Ureter (tissue), 1 donor: ENCODE results near the gene SEMA3D. TPM values are rescaled to one million over a fixed set of nuclear protein-coding genes. Genes with fewer than 3 reads are reported as not detected.

Experiments
- DNase-seq: peaks from one replicate; pipeline ENCODE4 v3.0.0-alpha.2; 2020; ENCODE audit warnings: low spot score
- total RNA-seq: library from RNA; stranded (reverse); gene quantifications from one replicate; pipeline ENCODE4 v1.2.4, GENCODE V29; 2023
- donor health status: DM: yes; HTN: yes; CAD: no.

The SEMA3D gene
- total RNA-seq, 1 donor from 2014 or later, result 32.8 TPM

- DNase-seq, result no peak
Observed at GRCh38 chr7:85079434-85079833, 107.4 kb downstream of the SEMA3D start.

GRCh38 chr7:85078181-85078580 is 108.7 kb downstream of the SEMA3D start:
- DNase-seq, result no peak

- no peak for DNase-seq
Observed at GRCh38 chr7:85075864-85076263, 111.0 kb downstream of the SEMA3D start.

- no peak for DNase-seq
Observed at GRCh38 chr7:85074992-85075391, 111.9 kb downstream of the SEMA3D start.

- no peak for DNase-seq
Observed at GRCh38 chr7:85074016-85074415, 112.8 kb downstream of the SEMA3D start.

- no peak for DNase-seq
Observed at GRCh38 chr7:85070967-85071628, 115.8 kb downstream of the SEMA3D start.

GRCh38 chr7:85068799-85069198 is 118.1 kb downstream of the SEMA3D start:
- no peak for DNase-seq

- no peak for DNase-seq
Observed at GRCh38 chr7:85067371-85067770, 119.5 kb downstream of the SEMA3D start.

GRCh38 chr7:85065888-85066485 is 120.9 kb downstream of the SEMA3D start:
- DNase-seq, result no peak

- DNase-seq, result no peak
Observed at GRCh38 chr7:85065306-85065705, 121.5 kb downstream of the SEMA3D start.

- DNase-seq, result no peak
Observed at GRCh38 chr7:85062651-85063050, 124.2 kb downstream of the SEMA3D start.

GRCh38 chr7:85061456-85061855 is 125.4 kb downstream of the SEMA3D start:
- DNase-seq, result no peak

- DNase-seq, result no peak
Observed at GRCh38 chr7:85060696-85061095, 126.2 kb downstream of the SEMA3D start.

GRCh38 chr7:85055906-85056305 is 130.9 kb downstream of the SEMA3D start:
- no peak for DNase-seq

- no peak for DNase-seq
Observed at GRCh38 chr7:85055196-85055595, 131.7 kb downstream of the SEMA3D start.

- DNase-seq, result no peak
Observed at GRCh38 chr7:85054306-85054705, 132.6 kb downstream of the SEMA3D start.

GRCh38 chr7:85052894-85053293 is 134.0 kb downstream of the SEMA3D start:
- DNase-seq, result no peak

GRCh38 chr7:85052056-85052737 is 134.7 kb downstream of the SEMA3D start:
- no peak for DNase-seq

GRCh38 chr7:85046534-85046933 is 140.3 kb downstream of the SEMA3D start:
- DNase-seq, result no peak

- DNase-seq, result peak; percentile 75
Observed at GRCh38 chr7:85041605-85042216, 145.1 kb downstream of the SEMA3D start.

GRCh38 chr7:85039196-85039923 is 147.5 kb downstream of the SEMA3D start:
- no peak for DNase-seq

GRCh38 chr7:85038466-85038865 is 148.4 kb downstream of the SEMA3D start:
- DNase-seq, result no peak
